Kidney (tissue), 14 donors: ENCODE data around the gene STOX1. TPM values are rescaled to one million over a fixed set of nuclear protein-coding genes. Genes with fewer than 3 reads are reported as not detected.

Source experiments
- DNase-seq, 5 donors: peaks; one replicate each; pipeline ENCODE4 v3.0.0-alpha.2; 2013 to 2020
- FAIRE-seq: peaks from 2 replicates; lab custom pipeline; 2012; peaks lifted over from hg19 to GRCh38; lab: Jason Lieb, UNC
- H3K27ac ChIP-seq, 2 donors: one replicate each; pipeline ENCODE4 v1.7.0; 2013; ENCODE audit warnings: low read depth in 2 of 2, low read length in 2 of 2, inconsistent platforms in 1 of 2
- H3K27me3 ChIP-seq: one replicate; pipeline ENCODE4 v1.7.1; 2013; ENCODE audit warnings: low read length, inconsistent platforms; ENCODE audit not compliant: control insufficient read depth, insufficient read depth
- H3K36me3 ChIP-seq, 3 donors: one replicate each; pipeline versions ENCODE4 v1.7.0 to v1.7.1; 2013; ENCODE audit warnings: low read length in 3 of 3, control low read depth in 1 of 3, inconsistent platforms in 1 of 3; ENCODE audit not compliant: insufficient read depth in 3 of 3, control insufficient read depth in 2 of 3
- H3K4me1 ChIP-seq, 3 donors: one replicate each; pipeline versions ENCODE4 v1.7.0 to v1.7.1; 2013; ENCODE audit warnings: low read length in 3 of 3, inconsistent platforms in 1 of 3, low read depth in 1 of 3; ENCODE audit not compliant: control insufficient read depth in 2 of 3, insufficient read depth in 2 of 3
- H3K4me3 ChIP-seq, 3 donors: one replicate each; pipeline versions ENCODE4 v1.7.0 to v1.8.1; 2013; ENCODE audit warnings: low read length in 3 of 3, control low read depth in 1 of 3, inconsistent platforms in 1 of 3
- H3K9ac ChIP-seq, 3 donors: one replicate each; pipeline versions ENCODE4 v1.7.0 to v1.7.1; 2013; ENCODE audit warnings: low read length in 3 of 3, control low read depth in 1 of 3, inconsistent platforms in 1 of 3
- H3K9me3 ChIP-seq, 3 donors: one replicate each; pipeline versions ENCODE4 v1.7.0 to v1.7.1; 2013; ENCODE audit warnings: low read length in 3 of 3, control low read depth in 1 of 3, inconsistent platforms in 1 of 3; ENCODE audit not compliant: control insufficient read depth in 2 of 3, insufficient read depth in 1 of 3
- intact Hi-C: fragments of 100-400 bp; cut with DNase I; formaldehyde crosslinking; loops from one replicate; pipeline ENCODE4 v1.11.1; 2022
- polyA plus RNA-seq: library from polyadenylated mRNA; stranded (reverse); fragments of 350-450 nt; fragmentation: Illumina TruSeq; extraction: RNeasy Lipid Tissue Mini Kit (QIAGEN cat#74804); gene quantifications from one replicate; pipeline ENCODE4 v1.2.3, GENCODE V29; 2014; ENCODE audit warnings: low read depth, low replicate concordance; ENCODE audit not compliant: insufficient read depth
- total RNA-seq: library from RNA; stranded (reverse); fragmentation: NEBNext Ultra II Directional; extraction: Animal tissue kit (Norgen Biotek cat#: 25700); gene quantifications from one replicate; pipeline ENCODE4 v1.2.1, GENCODE V29; 2021
- TF ChIP-seq, protein P1 (sequence below): IDR thresholded peaks from 3 replicates; pipeline ENCODE4 v1.5.1; 2012; ENCODE audit warnings: mild to moderate bottlenecking, moderate library complexity, borderline replicate concordance; ENCODE audit not compliant: insufficient read depth; ENCODE audit errors: extremely low read depth
- donor health status: control.
- donor health status: control.
- donor health status: control.
- donor health status: control.
- donor health status: control.
- donor health status: DM: yes; HTN: yes; CAD: no.
- donor health status: Normal renal cell carcinoma (clear cell type).

STOX1 gene
- total and polyA plus RNA-seq, 2 donors from 2014 or later = 1.5 TPM

DNA sequence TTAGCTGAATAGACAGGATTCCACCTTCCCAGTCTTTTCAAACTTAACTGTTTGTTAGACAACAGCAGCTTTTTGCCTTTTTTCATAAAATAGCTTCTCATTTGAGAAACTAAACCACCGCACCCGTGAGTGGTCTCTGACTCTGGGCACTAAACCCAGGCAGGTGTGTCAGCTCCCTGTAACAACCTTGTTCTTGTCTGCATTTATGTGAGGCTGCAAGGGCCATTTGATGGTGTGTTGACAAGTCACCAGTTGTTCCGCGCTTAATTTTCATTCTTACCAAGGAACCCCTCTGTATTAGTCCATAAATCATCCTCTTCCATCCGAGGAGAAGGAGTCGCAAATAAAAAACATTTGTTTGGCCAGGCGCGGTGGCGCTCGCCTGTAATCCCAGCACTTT is 1.5 kb downstream of the STOX1 start:
- no peak overlapping the region for H3K4me3 ChIP-seq
- FAIRE-seq (no peak), DNase-seq (no peak)
- TF ChIP-seq, protein P1, sequence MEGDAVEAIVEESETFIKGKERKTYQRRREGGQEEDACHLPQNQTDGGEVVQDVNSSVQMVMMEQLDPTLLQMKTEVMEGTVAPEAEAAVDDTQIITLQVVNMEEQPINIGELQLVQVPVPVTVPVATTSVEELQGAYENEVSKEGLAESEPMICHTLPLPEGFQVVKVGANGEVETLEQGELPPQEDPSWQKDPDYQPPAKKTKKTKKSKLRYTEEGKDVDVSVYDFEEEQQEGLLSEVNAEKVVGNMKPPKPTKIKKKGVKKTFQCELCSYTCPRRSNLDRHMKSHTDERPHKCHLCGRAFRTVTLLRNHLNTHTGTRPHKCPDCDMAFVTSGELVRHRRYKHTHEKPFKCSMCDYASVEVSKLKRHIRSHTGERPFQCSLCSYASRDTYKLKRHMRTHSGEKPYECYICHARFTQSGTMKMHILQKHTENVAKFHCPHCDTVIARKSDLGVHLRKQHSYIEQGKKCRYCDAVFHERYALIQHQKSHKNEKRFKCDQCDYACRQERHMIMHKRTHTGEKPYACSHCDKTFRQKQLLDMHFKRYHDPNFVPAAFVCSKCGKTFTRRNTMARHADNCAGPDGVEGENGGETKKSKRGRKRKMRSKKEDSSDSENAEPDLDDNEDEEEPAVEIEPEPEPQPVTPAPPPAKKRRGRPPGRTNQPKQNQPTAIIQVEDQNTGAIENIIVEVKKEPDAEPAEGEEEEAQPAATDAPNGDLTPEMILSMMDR = no peak
- H3K27ac ChIP-seq = no peak overlapping the region
- no peaks in the 10 kb centered on the region for H3K27me3 ChIP-seq
- intact Hi-C loops = no loop called here
- H3K36me3 ChIP-seq = no peaks in the 10 kb centered on the region
- peaks cover 0 to 2% (median 0%) of the 10 kb centered on the region in 3 donors for H3K4me1 ChIP-seq
- no peaks in the 10 kb centered on the region for H3K9me3 ChIP-seq
- no peak overlapping the region for H3K9ac ChIP-seq

DNA sequence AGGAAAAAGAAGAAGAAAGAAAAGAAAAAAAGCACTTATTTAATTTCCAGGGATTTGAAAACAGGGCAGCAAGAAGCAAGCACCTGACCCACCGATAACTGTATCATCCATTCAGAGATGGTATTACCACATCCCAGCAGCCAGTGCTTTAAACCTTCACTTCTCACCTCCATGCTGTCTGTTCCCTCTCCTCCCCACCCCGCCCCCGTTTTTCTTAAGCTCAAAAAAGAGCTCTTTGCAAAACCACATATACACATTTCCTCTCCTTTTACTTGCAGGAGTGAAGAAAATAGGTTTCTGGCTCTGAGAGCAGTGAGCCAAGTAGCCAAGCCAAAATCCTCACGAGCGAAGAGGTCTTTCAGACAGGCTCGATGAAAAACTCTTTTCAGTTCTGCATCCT is 2.2 kb downstream of the STOX1 start:
- no peaks in the 10 kb centered on the region for H3K9me3 ChIP-seq
- H3K36me3 ChIP-seq = no peaks in the 10 kb centered on the region
- TF ChIP-seq, protein P1 = no peak
- intact Hi-C loops = no loop called here
- no peaks in the 10 kb centered on the region for H3K27me3 ChIP-seq
- FAIRE-seq (no peak), DNase-seq (no peak)
- H3K9ac ChIP-seq = no peak overlapping the region
- no peak overlapping the region for H3K27ac ChIP-seq
- H3K4me1 ChIP-seq = peaks cover 0 to 2% (median 0%) of the 10 kb centered on the region in 3 donors
- no peak overlapping the region for H3K4me3 ChIP-seq

DNA sequence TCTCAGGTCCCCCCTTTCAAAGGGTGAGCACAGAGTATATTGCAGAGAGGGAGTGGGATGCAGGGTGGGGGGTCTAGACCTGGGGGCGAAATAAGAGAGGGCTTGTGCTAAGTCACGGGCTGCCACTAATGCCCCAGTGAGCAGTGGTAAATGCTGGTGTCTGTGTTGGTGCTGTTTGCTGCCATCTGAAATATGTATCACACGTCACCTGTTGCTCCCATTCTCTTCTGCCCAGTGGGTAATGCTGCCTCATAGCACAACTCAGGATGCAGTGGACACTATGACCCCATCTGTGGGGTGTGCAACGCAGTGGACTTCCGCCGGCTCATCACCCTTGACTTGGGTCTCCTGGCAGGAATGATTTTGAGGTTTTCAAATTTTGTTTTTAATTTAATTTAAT is 2.6 kb downstream of the STOX1 start:
- Histone ChIP-seq H3K36me3 (no peaks in the 10 kb centered on the region), H3K4me1 (peaks cover 0 to 2% (median 0%) of the 10 kb centered on the region in 3 donors), H3K4me3 (no peak overlapping the region), H3K9ac (no peak overlapping the region), H3K27ac (no peak overlapping the region), H3K27me3 (no peaks in the 10 kb centered on the region), H3K9me3 (no peaks in the 10 kb centered on the region)
- FAIRE-seq = no peak
- TF ChIP-seq, protein P1 = no peak
- intact Hi-C loops = no loop called here
- no peak for DNase-seq

DNA sequence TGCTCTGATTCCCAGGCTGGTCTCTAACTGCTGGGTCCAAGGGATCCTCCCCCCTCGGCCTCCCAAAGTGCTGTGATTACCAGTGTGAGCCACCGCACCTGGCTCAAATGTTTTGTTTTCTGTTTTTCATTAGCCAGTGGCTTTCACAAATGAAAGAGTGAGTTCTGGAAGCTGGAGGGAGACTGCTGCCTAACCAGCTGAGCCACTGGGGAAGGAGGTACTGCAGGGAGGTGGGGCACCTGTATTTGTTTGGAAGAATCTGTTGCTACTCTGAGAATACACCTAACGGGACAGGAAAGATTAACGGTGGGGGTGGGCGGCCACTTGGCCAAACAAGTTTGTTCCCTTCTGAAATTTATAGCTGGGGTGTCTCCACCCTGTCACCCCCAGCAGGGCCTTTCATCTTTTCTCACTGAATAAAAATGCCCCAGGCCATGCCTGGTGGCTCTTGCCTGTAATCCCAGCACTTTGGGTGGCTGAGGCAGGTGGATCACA is 4.7 kb downstream of the STOX1 start:
- FAIRE-seq = no peak
- intact Hi-C loops = no loop called here
- peaks cover 0 to under 1% (median 0%) of the 10 kb centered on the region in 3 donors for H3K4me1 ChIP-seq

More for the DNA sequence above, 4.7 kb downstream of the STOX1 start:
- no peak overlapping the region for H3K4me3 ChIP-seq
- DNase-seq = no peak
- no peak overlapping the region for H3K27ac ChIP-seq
- TF ChIP-seq, protein P1 = no peak
- no peaks in the 10 kb centered on the region for H3K9me3 ChIP-seq
- no peak overlapping the region for H3K9ac ChIP-seq
- no peaks in the 10 kb centered on the region for H3K36me3 ChIP-seq
- no peaks in the 10 kb centered on the region for H3K27me3 ChIP-seq
